ENCODE data around the gene S100B. TPM values are rescaled to one million over a fixed set of nuclear protein-coding genes. Genes with fewer than 3 reads are reported as not detected.

Gene S100B
- polyA plus RNA-seq, 4 donors = 4.3 to 14.2 (median 4.5) TPM; not detected in 1

- no peak for DNase-seq
- peaks cover 3 to 53% (median 21%) of the 10 kb centered on the region in 3 donors for H3K36me3 ChIP-seq (ENCODE audit: control insufficient read depth in 3 of 3, insufficient read depth in 2 of 3, low read depth in 1 of 3, low read length in 3 of 3)
- H3K9me3 ChIP-seq (ENCODE audit: control insufficient read depth in 2 of 2, insufficient read depth in 1 of 2, low read depth in 1 of 2, low read length in 1 of 2) = peaks cover 0 to 9% of the 10 kb centered on the region in 2 donors
- FAIRE-seq = no peak
- no peak overlapping the region for H3K4me3 ChIP-seq (ENCODE audit: low read depth in 1 of 3, low read length in 3 of 3)
- no peaks in the 10 kb centered on the region for H3K4me1 ChIP-seq (ENCODE audit: control insufficient read depth in 3 of 3, insufficient read depth in 2 of 3, low read depth in 1 of 3, low read length in 2 of 3)
- WGBS, 3 donors = 95 to 97% (median 96%) methylated on average over 4 of the region's 4 CpGs
- no peaks in the 10 kb centered on the region for H3K27me3 ChIP-seq (ENCODE audit: control insufficient read depth in 3 of 3, insufficient read depth in 3 of 3, low read length in 3 of 3)
- no peak overlapping the region for H3K27ac ChIP-seq (ENCODE audit: low read depth in 1 of 3, low read length in 2 of 3)
These were observed 36.3 kb downstream of the S100B start for GRCh38 chr21:46568562-46568961.

- H3K27me3 ChIP-seq (ENCODE audit: control insufficient read depth in 3 of 3, insufficient read depth in 3 of 3, low read length in 3 of 3) = no peaks in the 10 kb centered on the region
- FAIRE-seq = no peak
- H3K36me3 ChIP-seq (ENCODE audit: control insufficient read depth in 3 of 3, insufficient read depth in 2 of 3, low read depth in 1 of 3, low read length in 3 of 3) = peaks cover 3 to 63% (median 19%) of the 10 kb centered on the region in 3 donors
- peaks cover 0 to 5% of the 10 kb centered on the region in 2 donors for H3K9me3 ChIP-seq (ENCODE audit: control insufficient read depth in 2 of 2, insufficient read depth in 1 of 2, low read depth in 1 of 2, low read length in 1 of 2)
- no peak overlapping the region for H3K27ac ChIP-seq (ENCODE audit: low read depth in 1 of 3, low read length in 2 of 3)
- no peak for DNase-seq
- no peak overlapping the region for H3K4me3 ChIP-seq (ENCODE audit: low read depth in 1 of 3, low read length in 3 of 3)
- WGBS, 3 donors = 89 to 96% (median 96%) methylated on average over 13 to 15 of the region's 15 CpGs
- no peaks in the 10 kb centered on the region for H3K4me1 ChIP-seq (ENCODE audit: control insufficient read depth in 3 of 3, insufficient read depth in 2 of 3, low read depth in 1 of 3, low read length in 2 of 3)
These were observed 37.5 kb downstream of the S100B start for GRCh38 chr21:46567348-46567747.

GRCh38 chr21:46564391-46564790 is 40.5 kb downstream of the S100B start:
- Histone ChIP-seq H3K36me3 (ENCODE audit: control insufficient read depth in 3 of 3, insufficient read depth in 2 of 3, low read depth in 1 of 3, low read length in 3 of 3) (peaks cover 0 to 78% (median 17%) of the 10 kb centered on the region in 3 donors), H3K27me3 (ENCODE audit: control insufficient read depth in 3 of 3, insufficient read depth in 3 of 3, low read length in 3 of 3) (no peaks in the 10 kb centered on the region), H3K4me1 (ENCODE audit: control insufficient read depth in 3 of 3, insufficient read depth in 2 of 3, low read depth in 1 of 3, low read length in 2 of 3) (no peaks in the 10 kb centered on the region), H3K27ac (ENCODE audit: low read depth in 1 of 3, low read length in 2 of 3) (no peak overlapping the region), H3K9me3 (ENCODE audit: control insufficient read depth in 2 of 2, insufficient read depth in 1 of 2, low read depth in 1 of 2, low read length in 1 of 2) (no peaks in the 10 kb centered on the region), H3K4me3 (ENCODE audit: low read depth in 1 of 3, low read length in 3 of 3) (no peak overlapping the region)
- DNase-seq (no peak), FAIRE-seq (no peak)
- WGBS, 3 donors = 92 to 93% (median 92%) methylated on average over 10 of the region's 10 CpGs

DNA sequence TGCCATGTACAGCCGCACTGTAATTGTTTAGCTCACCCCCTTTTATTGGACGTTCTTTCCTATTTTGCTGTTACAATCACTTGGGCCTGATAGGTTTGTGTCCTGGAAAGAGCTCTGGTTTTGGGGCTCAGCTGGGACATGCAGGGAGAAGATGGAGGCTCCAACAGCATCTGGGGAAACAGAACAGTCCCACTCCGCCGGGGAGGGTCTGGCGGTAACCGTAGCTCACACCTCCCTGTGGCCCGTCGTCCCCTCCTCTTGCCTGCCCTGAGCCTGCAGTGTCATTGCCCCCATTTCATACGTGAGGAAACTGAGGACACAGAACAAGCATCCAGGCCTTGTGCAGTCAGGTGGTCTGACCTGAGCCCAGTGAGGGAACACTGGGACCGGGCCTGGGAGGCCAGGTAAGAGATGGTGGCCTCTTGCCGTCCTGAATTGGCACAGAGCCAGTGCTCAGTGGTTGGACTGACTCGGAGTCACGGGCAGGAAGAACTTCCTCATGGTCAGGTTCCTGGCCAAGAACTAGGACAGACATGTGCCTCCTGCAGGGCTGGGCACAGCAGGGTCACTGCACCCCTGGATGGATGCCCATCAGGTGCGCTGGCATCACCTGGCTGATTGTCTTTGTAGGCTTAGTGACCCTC is 41.8 kb downstream of the S100B start:
- no peak overlapping the region for H3K27ac ChIP-seq (ENCODE audit: low read depth in 1 of 3, low read length in 2 of 3)
- no peaks in the 10 kb centered on the region for H3K27me3 ChIP-seq (ENCODE audit: control insufficient read depth in 3 of 3, insufficient read depth in 3 of 3, low read length in 3 of 3)
- DNase-seq = no peak
- H3K9me3 ChIP-seq (ENCODE audit: control insufficient read depth in 2 of 2, insufficient read depth in 1 of 2, low read depth in 1 of 2, low read length in 1 of 2) = no peaks in the 10 kb centered on the region
- no peak for FAIRE-seq
- 84 to 94% (median 91%) methylated on average over 14 of the region's 14 CpGs for WGBS, 3 donors
- H3K4me3 ChIP-seq (ENCODE audit: low read depth in 1 of 3, low read length in 3 of 3) = no peak overlapping the region
- H3K36me3 ChIP-seq (ENCODE audit: control insufficient read depth in 3 of 3, insufficient read depth in 2 of 3, low read depth in 1 of 3, low read length in 3 of 3) = peaks cover 0 to 83% (median 17%) of the 10 kb centered on the region in 3 donors
- no peaks in the 10 kb centered on the region for H3K4me1 ChIP-seq (ENCODE audit: control insufficient read depth in 3 of 3, insufficient read depth in 2 of 3, low read depth in 1 of 3, low read length in 2 of 3)

- Histone ChIP-seq H3K4me3 (ENCODE audit: low read depth in 1 of 3, low read length in 3 of 3) (no peak overlapping the region), H3K4me1 (ENCODE audit: control insufficient read depth in 3 of 3, insufficient read depth in 2 of 3, low read depth in 1 of 3, low read length in 2 of 3) (no peaks in the 10 kb centered on the region), H3K27me3 (ENCODE audit: control insufficient read depth in 3 of 3, insufficient read depth in 3 of 3, low read length in 3 of 3) (no peaks in the 10 kb centered on the region), H3K36me3 (ENCODE audit: control insufficient read depth in 3 of 3, insufficient read depth in 2 of 3, low read depth in 1 of 3, low read length in 3 of 3) (peaks cover 0 to 83% (median 17%) of the 10 kb centered on the region in 3 donors), H3K9me3 (ENCODE audit: control insufficient read depth in 2 of 2, insufficient read depth in 1 of 2, low read depth in 1 of 2, low read length in 1 of 2) (no peaks in the 10 kb centered on the region), H3K27ac (ENCODE audit: low read depth in 1 of 3, low read length in 2 of 3) (no peak overlapping the region)
- WGBS, 3 donors = 86 to 91% (median 89%) methylated on average over 10 of the region's 10 CpGs
- DNase-seq = no peak
- FAIRE-seq = no peak
These were observed 42.4 kb downstream of the S100B start for GRCh38 chr21:46562472-46562871.

DNA sequence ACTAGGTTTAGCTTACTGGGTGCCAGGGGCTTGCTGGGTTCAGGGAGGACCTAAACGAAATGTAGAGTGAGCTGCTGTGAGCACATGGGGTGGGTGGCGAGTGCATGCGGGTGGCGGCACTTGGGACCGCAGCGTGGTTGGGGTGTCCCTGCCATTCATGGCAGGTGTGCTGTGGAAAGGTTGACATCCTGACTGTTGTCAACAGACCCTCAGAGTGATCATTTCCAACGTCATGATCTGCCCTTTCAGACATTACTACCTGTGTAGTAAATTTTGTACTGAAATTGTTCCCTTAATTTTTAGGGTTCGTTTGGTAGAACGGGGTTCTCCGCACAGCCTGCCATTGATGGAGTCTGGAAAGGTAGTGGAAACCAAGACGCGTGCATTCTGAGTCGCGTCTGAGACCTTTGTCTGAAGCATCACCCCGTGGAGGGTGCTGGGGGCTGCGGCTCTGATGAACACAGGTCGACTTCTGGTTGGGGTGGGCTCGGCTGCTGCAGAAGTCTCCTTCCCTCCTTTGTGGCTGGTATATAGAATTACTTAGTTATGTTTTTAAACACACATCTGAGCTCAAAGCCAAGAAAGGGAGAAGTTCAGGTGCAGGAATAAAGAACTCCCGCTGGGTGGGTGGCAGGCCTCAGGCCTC is 43.3 kb downstream of the S100B start:
- peaks cover 0 to 85% (median 14%) of the 10 kb centered on the region in 3 donors for H3K36me3 ChIP-seq (ENCODE audit: control insufficient read depth in 3 of 3, insufficient read depth in 2 of 3, low read depth in 1 of 3, low read length in 3 of 3)
- no peaks in the 10 kb centered on the region for H3K27me3 ChIP-seq (ENCODE audit: control insufficient read depth in 3 of 3, insufficient read depth in 3 of 3, low read length in 3 of 3)
- H3K9me3 ChIP-seq (ENCODE audit: control insufficient read depth in 2 of 2, insufficient read depth in 1 of 2, low read depth in 1 of 2, low read length in 1 of 2) = no peaks in the 10 kb centered on the region
- no peak overlapping the region for H3K4me3 ChIP-seq (ENCODE audit: low read depth in 1 of 3, low read length in 3 of 3)
- H3K4me1 ChIP-seq (ENCODE audit: control insufficient read depth in 3 of 3, insufficient read depth in 2 of 3, low read depth in 1 of 3, low read length in 2 of 3) = no peaks in the 10 kb centered on the region
- 94 to 96% (median 95%) methylated on average over 19 of the region's 19 CpGs for WGBS, 3 donors
- FAIRE-seq = no peak
- H3K27ac ChIP-seq (ENCODE audit: low read depth in 1 of 3, low read length in 2 of 3) = no peak overlapping the region
- DNase-seq = no peak

GRCh38 chr21:46560568-46561444 is 44.1 kb downstream of the S100B start:
- DNase-seq (no peak), FAIRE-seq (no peak)
- H3K4me3 ChIP-seq (ENCODE audit: low read depth in 1 of 3, low read length in 3 of 3) = no peak overlapping the region
- H3K4me1 ChIP-seq (ENCODE audit: control insufficient read depth in 3 of 3, insufficient read depth in 2 of 3, low read depth in 1 of 3, low read length in 2 of 3) = no peaks in the 10 kb centered on the region
- H3K36me3 ChIP-seq (ENCODE audit: control insufficient read depth in 3 of 3, insufficient read depth in 2 of 3, low read depth in 1 of 3, low read length in 3 of 3) = peaks cover 0 to 78% (median 10%) of the 10 kb centered on the region in 3 donors
- H3K27ac ChIP-seq (ENCODE audit: low read depth in 1 of 3, low read length in 2 of 3) = no peak overlapping the region
- no peaks in the 10 kb centered on the region for H3K27me3 ChIP-seq (ENCODE audit: control insufficient read depth in 3 of 3, insufficient read depth in 3 of 3, low read length in 3 of 3)
- no peaks in the 10 kb centered on the region for H3K9me3 ChIP-seq (ENCODE audit: control insufficient read depth in 2 of 2, insufficient read depth in 1 of 2, low read depth in 1 of 2, low read length in 1 of 2)
- 85 to 93% (median 92%) methylated on average over 19 of the region's 19 CpGs for WGBS, 3 donors

DNA sequence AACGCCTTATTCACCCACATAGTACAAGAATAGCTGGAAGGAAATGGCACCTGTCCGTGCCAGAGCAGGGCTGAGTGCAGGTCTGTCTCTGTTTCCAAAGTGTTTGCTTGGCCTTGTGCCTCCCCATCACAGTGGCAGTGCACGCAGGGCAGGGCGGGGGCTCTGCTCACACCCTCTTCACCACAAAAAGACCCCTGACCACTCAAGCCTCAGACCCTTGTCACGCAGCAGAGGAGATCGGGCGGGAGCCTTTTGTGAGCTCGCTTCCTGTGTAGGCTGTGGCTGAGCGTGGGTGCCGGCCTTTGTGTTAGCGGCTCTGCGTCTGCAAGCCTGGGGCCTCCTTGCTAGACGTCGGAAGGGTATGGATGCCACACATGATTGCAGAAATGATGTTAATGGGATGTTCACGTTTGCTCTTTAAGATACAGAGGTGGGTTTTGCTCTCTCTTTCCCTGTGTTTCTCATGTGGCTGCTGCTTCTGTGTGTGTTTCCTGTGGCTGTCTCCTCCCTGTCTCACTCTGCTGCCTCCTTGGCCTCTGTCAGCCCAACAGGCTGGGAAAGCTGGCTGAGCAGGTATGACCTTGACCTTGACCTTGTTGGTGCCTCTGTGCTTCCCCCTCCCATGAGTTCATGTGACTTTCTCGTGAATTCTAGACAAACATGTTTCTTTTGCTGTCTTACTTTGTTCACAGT is 45.4 kb downstream of the S100B start:
- DNase-seq = peak in 1 of 2 donors; percentile 9
- peak overlapping the region in 2 of 3 donors; percentile 74 to 77 for H3K27ac ChIP-seq (ENCODE audit: low read depth in 1 of 3, low read length in 2 of 3)
- WGBS, 3 donors = 65 to 91% (median 69%) methylated on average over 16 of the region's 16 CpGs
- no peak for FAIRE-seq
- H3K9me3 ChIP-seq (ENCODE audit: control insufficient read depth in 2 of 2, insufficient read depth in 1 of 2, low read depth in 1 of 2, low read length in 1 of 2) = no peaks in the 10 kb centered on the region
- H3K36me3 ChIP-seq (ENCODE audit: control insufficient read depth in 3 of 3, insufficient read depth in 2 of 3, low read depth in 1 of 3, low read length in 3 of 3) = peaks cover 0 to 78% (median 10%) of the 10 kb centered on the region in 3 donors
- H3K4me3 ChIP-seq (ENCODE audit: low read depth in 1 of 3, low read length in 3 of 3) = peak overlapping the region in 1 of 3 donors; percentile 4
- H3K4me1 ChIP-seq (ENCODE audit: control insufficient read depth in 3 of 3, insufficient read depth in 2 of 3, low read depth in 1 of 3, low read length in 2 of 3) = no peaks in the 10 kb centered on the region
- H3K27me3 ChIP-seq (ENCODE audit: control insufficient read depth in 3 of 3, insufficient read depth in 3 of 3, low read length in 3 of 3) = no peaks in the 10 kb centered on the region

Measured in small intestine (tissue), 7 donors.